ENCODE data around the gene ETV6. TPM values are rescaled to one million over a fixed set of nuclear protein-coding genes. Genes with fewer than 3 reads are reported as not detected.

ETV6 gene
- total RNA-seq, 1 experiment from 2014 or later, result 17.2 TPM

GRCh38 chr12:11823043-11823442 lies 173.6 kb downstream of the ETV6 start:
- CTCF ChIA-PET, result no interaction called here
- H3K27ac ChIP-seq (ENCODE audit: low read length), result no peak overlapping the region

GRCh38 chr12:11823593-11823992 lies 174.1 kb downstream of the ETV6 start:
- DNase-seq (ENCODE audit: low read depth, low spot score) (no peak), ATAC-seq (no peak)
- TF ChIP-seq POLR2AphosphoS5 (IDR thresholded peaks at IDR 0.05; ENCODE audit: low read depth, low read length) (no peak), CTCF (IDR thresholded peaks at IDR 0.05) (no peak)
- in situ Hi-C loops (cut with HindIII; ENCODE audit: low pct_unique_long_range_greater_than_20kb, low sequenced_read_pairs), result no loop called here
- no peaks in the 10 kb centered on the region for H3K27me3 ChIP-seq (ENCODE audit: control insufficient read depth, insufficient read depth, low read length)
- intact Hi-C loops (cut with micrococcal nuclease; ENCODE audit: unreplicated experiment), result no loop called here
- no peak overlapping the region for H3K27ac ChIP-seq (ENCODE audit: low read length)
- POLR2A ChIA-PET, result no interaction called here
- CTCF ChIA-PET, result no interaction called here
- H3K36me3 ChIP-seq (ENCODE audit: control insufficient read depth, insufficient read depth, low read length), result no peaks in the 10 kb centered on the region
- no peaks in the 10 kb centered on the region for H3K9me3 ChIP-seq (ENCODE audit: control insufficient read depth, insufficient read depth, low read depth, low read length)
- peaks cover 4% of the 10 kb centered on the region; the same call in 1 of the 2 replicates for H3K4me1 ChIP-seq (ENCODE audit: control insufficient read depth, insufficient read depth, low read length)
- no peak overlapping the region for H3K4me3 ChIP-seq (ENCODE audit: low read depth in 2 of 2, low read length in 2 of 2)
- no TSS peak for BruUV-seq (replicated peaks)

More at GRCh38 chr12:11823043-11823442, 173.6 kb downstream of the ETV6 start:
- peaks cover 4% of the 10 kb centered on the region; the same call in 1 of the 2 replicates for H3K4me1 ChIP-seq (ENCODE audit: control insufficient read depth, insufficient read depth, low read length)
- no peak for TF ChIP-seq TCF7L2 (IDR thresholded peaks at IDR 0.05; ENCODE audit: low read depth, low read length)
- TF ChIP-seq CTCF (IDR thresholded peaks at IDR 0.05), result no peak
- TF ChIP-seq REST (IDR thresholded peaks at IDR 0.05; ENCODE audit: insufficient read depth in 1 of 2, low read depth in 2 of 2, low read length in 1 of 2), result no peak
- H3K36me3 ChIP-seq (ENCODE audit: control insufficient read depth, insufficient read depth, low read length), result no peaks in the 10 kb centered on the region
- in situ Hi-C loops (cut with HindIII; ENCODE audit: low pct_unique_long_range_greater_than_20kb, low sequenced_read_pairs), result no loop called here
- POLR2A ChIA-PET, result no interaction called here
- DNase-seq (ENCODE audit: low read depth, low spot score) (no peak), ATAC-seq (no peak)
- no peaks in the 10 kb centered on the region for H3K9me3 ChIP-seq (ENCODE audit: control insufficient read depth, insufficient read depth, low read depth, low read length)
- no peak overlapping the region for H3K4me3 ChIP-seq (ENCODE audit: low read depth in 2 of 2, low read length in 2 of 2)
- no peaks in the 10 kb centered on the region for H3K27me3 ChIP-seq (ENCODE audit: control insufficient read depth, insufficient read depth, low read length)
- no TSS peak for BruUV-seq (replicated peaks)
- intact Hi-C loops (cut with micrococcal nuclease; ENCODE audit: unreplicated experiment), result no loop called here

GRCh38 chr12:11824069-11824468 lies 174.6 kb downstream of the ETV6 start:
- BruUV-seq (replicated peaks), result no TSS peak
- no peak for TF ChIP-seq TCF7L2 (IDR thresholded peaks at IDR 0.05; ENCODE audit: low read depth, low read length)
- no peak for TF ChIP-seq CTCF (IDR thresholded peaks at IDR 0.05)
- no peak for TF ChIP-seq REST (IDR thresholded peaks at IDR 0.05; ENCODE audit: insufficient read depth in 1 of 2, low read depth in 2 of 2, low read length in 1 of 2)
- no peak for TF ChIP-seq SIN3A (IDR thresholded peaks at IDR 0.05; ENCODE audit: borderline replicate concordance, insufficient read depth, low read depth, low read length)
- no peak for TF ChIP-seq POLR2AphosphoS5 (IDR thresholded peaks at IDR 0.05; ENCODE audit: low read depth, low read length)
- Histone ChIP-seq H3K4me1 (ENCODE audit: control insufficient read depth, insufficient read depth, low read length) (peaks cover 4% of the 10 kb centered on the region; the same call in 1 of the 2 replicates), H3K27ac (ENCODE audit: low read length) (no peak overlapping the region), H3K4me3 (ENCODE audit: low read depth in 2 of 2, low read length in 2 of 2) (no peak overlapping the region), H3K36me3 (ENCODE audit: control insufficient read depth, insufficient read depth, low read length) (no peaks in the 10 kb centered on the region), H3K9me3 (ENCODE audit: control insufficient read depth, insufficient read depth, low read depth, low read length) (no peaks in the 10 kb centered on the region), H3K27me3 (ENCODE audit: control insufficient read depth, insufficient read depth, low read length) (no peaks in the 10 kb centered on the region)
- in situ Hi-C loops (cut with HindIII; ENCODE audit: low pct_unique_long_range_greater_than_20kb, low sequenced_read_pairs) (no loop called here), intact Hi-C loops (cut with micrococcal nuclease; ENCODE audit: unreplicated experiment) (no loop called here)
- ChIA-PET POLR2A (no interaction called here), CTCF (interaction anchor here (0.6 kb wide), 1 partner anchor 58 kb away, joined by 3 read pairs; no protein-coding TSS in a partner anchor)
- DNase-seq (ENCODE audit: low read depth, low spot score) (no peak), ATAC-seq (no peak)

Data from Panc1 (cell line).